HEK293 (cell line): ENCODE results near the gene SH3BP4.

Source experiments
- CTCF ChIA-PET: fragments of 350-600 bp; formaldehyde crosslinking; extraction: SDS; loops from one replicate; lab custom pipeline; 2021; ENCODE audit warnings: antibody characterized with exemption; lab: Yijun Ruan, JAX
- POLR2A ChIA-PET: fragments of 300-600 bp; formaldehyde crosslinking; extraction: SDS; loops from one replicate; lab custom pipeline; 2020; ENCODE audit warnings: antibody characterized with exemption, inconsistent platforms; lab: Yijun Ruan, JAX
- H3K27ac ChIP-seq: fragments of 200-500 bp; sonication (Bioruptor generic); 2 replicates; pipeline ENCODE4 v1.5.1; 2014; ENCODE audit warnings: low read depth, low read length, control low read depth, inconsistent platforms; ENCODE audit errors: extremely low read depth
- H3K36me3 ChIP-seq, 2 experiments: fragments of 200-500 bp in 1 of 2; sonication (Bioruptor generic) in 1 of 2; 1 replicate in 1 of 2; 2 replicates in 1 of 2; pipeline ENCODE4 v1.5.1; 2014 to 2017; ENCODE audit warnings: inconsistent platforms in 2 of 2, low read length in 2 of 2; ENCODE audit not compliant: control insufficient read depth in 2 of 2, insufficient read depth in 1 of 2
- H3K4me1 ChIP-seq: fragments of 200-500 bp; sonication (Bioruptor generic); 2 replicates; pipeline ENCODE4 v1.5.1; 2014; ENCODE audit warnings: mild to moderate bottlenecking, low read length, inconsistent platforms; ENCODE audit not compliant: control insufficient read depth, insufficient read depth
- H3K4me3 ChIP-seq: 2 replicates; pipeline ENCODE4 v1.5.1; 2011; ENCODE audit warnings: low read depth, mild to moderate bottlenecking, control low read depth, low read length, moderate library complexity
- H3K9me3 ChIP-seq: fragments of 200-500 bp; sonication (Bioruptor generic); 2 replicates; pipeline ENCODE4 v1.5.1; 2014; ENCODE audit warnings: low read depth, low read length, inconsistent platforms; ENCODE audit not compliant: control insufficient read depth, insufficient read depth
- AEBP2 ChIP-seq: fragments of 450-650 bp; formaldehyde crosslinking; IDR thresholded peaks from 2 replicates; pipeline ENCODE4 v1.5.1; 2016; ENCODE audit warnings: missing biosample characterization, missing genetic modification characterization, borderline replicate concordance
- BCL11A ChIP-seq: fragments of 450-650 bp; formaldehyde crosslinking; IDR thresholded peaks from 2 replicates; pipeline ENCODE4 v1.5.1; 2016; ENCODE audit warnings: low read depth, missing biosample characterization, missing genetic modification characterization
- GLIS1 ChIP-seq: fragments of 450-650 bp; formaldehyde crosslinking; IDR thresholded peaks from 2 replicates; pipeline ENCODE4 v1.5.1; 2016; ENCODE audit warnings: missing biosample characterization, missing genetic modification characterization
- HOXC10 ChIP-seq: sonication (generic); formaldehyde crosslinking; IDR thresholded peaks from 2 replicates; pipeline ENCODE4 v1.8.1; 2023; ENCODE audit warnings: mild to moderate bottlenecking, missing genetic modification reagents
- INSM2 ChIP-seq: fragments of 450-650 bp; formaldehyde crosslinking; IDR thresholded peaks from 2 replicates; pipeline ENCODE4 v1.5.1; 2016; ENCODE audit warnings: missing biosample characterization, missing genetic modification characterization
- KLF10 ChIP-seq: fragments of 450-650 bp; IDR thresholded peaks from 2 replicates; pipeline ENCODE4 v1.5.1; 2018; ENCODE audit warnings: missing biosample characterization, mild to moderate bottlenecking, missing genetic modification characterization
- PRDM1 ChIP-seq: fragments of 450-650 bp; formaldehyde crosslinking; IDR thresholded peaks from 2 replicates; pipeline ENCODE4; 2016; ENCODE audit warnings: missing biosample characterization, missing genetic modification characterization
- SCRT2 ChIP-seq: fragments of 450-650 bp; formaldehyde crosslinking; IDR thresholded peaks from 2 replicates; pipeline ENCODE4 v1.5.1; 2016; ENCODE audit warnings: missing biosample characterization, missing genetic modification characterization
- TCF7L2 ChIP-seq: IDR thresholded peaks from 2 replicates; pipeline ENCODE4 v1.6.1; 2011; ENCODE audit warnings: low read depth, mild to moderate bottlenecking, inconsistent platforms, low read length, moderate library complexity, borderline replicate concordance
- ZBTB20 ChIP-seq: fragments of 450-650 bp; formaldehyde crosslinking; IDR thresholded peaks from 2 replicates; pipeline ENCODE4 v1.5.1; 2016; ENCODE audit warnings: missing biosample characterization, missing genetic modification characterization
- ZNF114 ChIP-seq: fragments of 450-650 bp; formaldehyde crosslinking; IDR thresholded peaks from 2 replicates; pipeline ENCODE4 v1.5.0; 2017; ENCODE audit warnings: missing biosample characterization, missing genetic modification characterization
- ZNF133 ChIP-seq: fragments of 450-650 bp; formaldehyde crosslinking; IDR thresholded peaks from 2 replicates; pipeline ENCODE4 v1.5.1; 2016; ENCODE audit warnings: missing biosample characterization, missing genetic modification characterization
- ZNF146 ChIP-seq: fragments of 450-650 bp; formaldehyde crosslinking; IDR thresholded peaks from 2 replicates; pipeline ENCODE4 v1.5.1; 2016; ENCODE audit warnings: missing biosample characterization, missing genetic modification characterization
- ZNF16 ChIP-seq: fragments of 450-650 bp; formaldehyde crosslinking; IDR thresholded peaks from 2 replicates; pipeline ENCODE4 v1.5.1; 2016; ENCODE audit warnings: low read depth, missing biosample characterization, missing genetic modification characterization
- ZNF19 ChIP-seq: fragments of 450-650 bp; formaldehyde crosslinking; IDR thresholded peaks from 2 replicates; pipeline ENCODE4; 2016; ENCODE audit warnings: missing biosample characterization, missing genetic modification characterization, low read depth
- ZNF23 ChIP-seq: fragments of 450-650 bp; formaldehyde crosslinking; IDR thresholded peaks from 2 replicates; pipeline ENCODE4 v1.5.1; 2016; ENCODE audit warnings: missing biosample characterization, missing genetic modification characterization, borderline replicate concordance
- ZNF324 ChIP-seq: fragments of 450-650 bp; formaldehyde crosslinking; IDR thresholded peaks from 2 replicates; pipeline ENCODE4 v1.5.1; 2016; ENCODE audit warnings: missing biosample characterization, missing genetic modification characterization
- ZNF350 ChIP-seq: fragments of 450-650 bp; formaldehyde crosslinking; IDR thresholded peaks from 2 replicates; pipeline ENCODE4 v1.5.0; 2017; ENCODE audit warnings: missing biosample characterization, mild to moderate bottlenecking, missing genetic modification characterization
- ZNF37A ChIP-seq: fragments of 450-650 bp; IDR thresholded peaks from 2 replicates; pipeline ENCODE4 v1.5.1; 2018; ENCODE audit warnings: missing biosample characterization, missing genetic modification characterization
- ZNF544 ChIP-seq: fragments of 450-650 bp; formaldehyde crosslinking; IDR thresholded peaks from 2 replicates; pipeline ENCODE4 v1.5.0; 2017; ENCODE audit warnings: missing biosample characterization, missing genetic modification characterization
- ZNF561 ChIP-seq: fragments of 450-650 bp; IDR thresholded peaks from 2 replicates; pipeline ENCODE4 v1.5.1; 2018; ENCODE audit warnings: missing biosample characterization, missing genetic modification characterization, borderline replicate concordance
- ZNF571 ChIP-seq: fragments of 450-650 bp; formaldehyde crosslinking; IDR thresholded peaks from 2 replicates; pipeline ENCODE4 v1.5.0; 2017; ENCODE audit warnings: missing biosample characterization, missing genetic modification characterization
- ZNF704 ChIP-seq: fragments of 450-650 bp; formaldehyde crosslinking; IDR thresholded peaks from 2 replicates; pipeline ENCODE4 v1.5.1; 2016; ENCODE audit warnings: missing biosample characterization, missing genetic modification characterization
- ZNF830 ChIP-seq: fragments of 450-650 bp; IDR thresholded peaks from 2 replicates; pipeline ENCODE4 v1.5.0; 2018; ENCODE audit warnings: missing biosample characterization, missing genetic modification characterization, low read depth, mild to moderate bottlenecking, moderate library complexity
- TF ChIP-seq, protein P1 (sequence below): IDR thresholded peaks from 2 replicates; pipeline ENCODE4 v1.6.1; 2011; ENCODE audit warnings: mild to moderate bottlenecking, low read depth, low read length, borderline replicate concordance

Gene SH3BP4

DNA sequence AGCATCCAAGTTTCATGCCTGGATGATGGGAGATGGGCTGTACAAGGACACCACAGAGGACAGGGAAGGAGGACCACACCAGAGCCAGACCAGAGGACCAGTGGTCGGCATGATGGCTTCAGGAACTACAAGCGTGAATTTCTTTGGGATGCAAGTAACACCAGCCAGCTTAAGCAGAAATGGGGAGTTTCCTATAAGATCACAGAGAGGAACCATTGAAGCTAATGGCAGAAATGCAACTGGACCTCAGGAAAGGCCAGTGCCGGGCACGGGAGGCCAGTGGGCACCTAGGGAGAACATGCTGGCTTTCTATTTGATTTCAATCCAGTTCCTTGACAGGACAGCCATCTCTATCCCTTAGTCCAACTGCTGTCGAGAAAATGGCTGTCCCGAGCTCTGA, 145.4 kb downstream of the SH3BP4 start:
- POLR2A ChIA-PET, result no interaction called here

DNA sequence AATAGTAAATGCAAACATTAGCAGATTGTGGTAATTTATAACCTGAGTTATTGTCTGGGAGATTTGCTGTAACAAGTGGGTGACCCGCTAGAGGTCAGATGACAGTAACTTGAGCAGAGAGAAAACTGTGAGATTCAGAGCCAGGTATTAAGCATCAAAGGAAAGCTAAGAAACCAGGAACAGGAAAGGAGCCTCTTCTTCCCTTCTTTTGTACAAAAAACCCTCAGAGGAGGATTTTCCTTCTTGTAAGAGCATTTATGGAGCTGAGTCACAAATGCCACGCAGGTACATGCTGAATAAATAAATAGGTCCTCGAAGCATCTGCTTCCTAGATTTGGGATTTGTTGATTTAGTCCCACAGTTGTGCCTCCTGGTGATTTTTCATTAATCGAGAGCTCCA, 146.5 kb downstream of the SH3BP4 start:
- Histone ChIP-seq H3K9me3 (no peaks in the 10 kb centered on the region), H3K4me3 (no peak overlapping the region), H3K36me3 (no peaks in the 10 kb centered on the region), H3K27ac (no peak overlapping the region), H3K4me1 (peaks cover 8% of the 10 kb centered on the region)
- POLR2A ChIA-PET, result no interaction called here
- CTCF ChIA-PET, result interaction anchor here (0.6 to 2.0 kb wide), 6 partner anchors 9 to 1660 kb away, joined by 3 to 8 read pairs (median 4); no protein-coding TSS in a partner anchor
- TF ChIP-seq ZNF561 (tag by site-specific recombination) (no peak), TCF7L2 (no peak), ZNF19 (tag by site-specific recombination) (no peak), ZNF830 (no peak), ZBTB20 (tag by site-specific recombination) (no peak), ZNF571 (tag by site-specific recombination) (no peak), ZNF16 (tag by site-specific recombination) (no peak), INSM2 (tag by site-specific recombination) (no peak), SCRT2 (tag by site-specific recombination) (0 out of 2 replicates have a peak, but pooled peaks have one; percentile 31), ZNF133 (tag by site-specific recombination) (no peak), ZNF544 (tag by site-specific recombination) (no peak), GLIS1 (tag by site-specific recombination) (0 out of 2 replicates have a peak, but pooled peaks have one; percentile 17)

More for the DNA sequence above, 145.4 kb downstream of the SH3BP4 start:
- H3K36me3 ChIP-seq, result no peaks in the 10 kb centered on the region
- no peaks in the 10 kb centered on the region for H3K9me3 ChIP-seq
- H3K4me3 ChIP-seq, result no peak overlapping the region
- peaks cover 8% of the 10 kb centered on the region for H3K4me1 ChIP-seq
- TF ChIP-seq ZNF146 (no peak), ZNF324 (no peak), ZNF350 (tag by site-specific recombination) (no peak), KLF10 (tag by site-specific recombination) (no peak), AEBP2 (no peak), HOXC10 (no peak), PRDM1 (tag by site-specific recombination) (no peak), ZNF114 (no peak), ZNF23 (tag by site-specific recombination) (no peak), ZNF37A (tag by site-specific recombination) (no peak), BCL11A (tag by site-specific recombination) (no peak), SCRT2 (tag by site-specific recombination) (no peak), ZNF704 (no peak)
- TF ChIP-seq, protein P1, sequence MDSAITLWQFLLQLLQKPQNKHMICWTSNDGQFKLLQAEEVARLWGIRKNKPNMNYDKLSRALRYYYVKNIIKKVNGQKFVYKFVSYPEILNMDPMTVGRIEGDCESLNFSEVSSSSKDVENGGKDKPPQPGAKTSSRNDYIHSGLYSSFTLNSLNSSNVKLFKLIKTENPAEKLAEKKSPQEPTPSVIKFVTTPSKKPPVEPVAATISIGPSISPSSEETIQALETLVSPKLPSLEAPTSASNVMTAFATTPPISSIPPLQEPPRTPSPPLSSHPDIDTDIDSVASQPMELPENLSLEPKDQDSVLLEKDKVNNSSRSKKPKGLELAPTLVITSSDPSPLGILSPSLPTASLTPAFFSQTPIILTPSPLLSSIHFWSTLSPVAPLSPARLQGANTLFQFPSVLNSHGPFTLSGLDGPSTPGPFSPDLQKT, result no peak
- CTCF ChIA-PET, result interaction anchor here (1.1 to 1.8 kb wide), 3 partner anchors 214 to 552 kb away, joined by 3 read pairs; no protein-coding TSS in a partner anchor
- H3K27ac ChIP-seq, result no peak overlapping the region
